OCI-LY3 (cell line): ENCODE measurements around the gene STKLD1.

Experiments used
- CTCF ChIP-seq: fragments of 200-600, 300-600 bp; sonication (generic); IDR thresholded peaks from 2 replicates; pipeline ENCODE4 v1.5.1; 2014; ENCODE audit warnings: antibody characterized with exemption, low read length, low read depth
- EZH2phosphoT487 ChIP-seq: fragments of 200-600 bp; shearing (Covaris generic); IDR thresholded peaks from 2 replicates; pipeline ENCODE4 v1.6.1; 2018; ENCODE audit warnings: antibody characterized with exemption, mixed run types, low read depth

GRCh38 chr9:133445293-133445969, 69.3 kb downstream of the STKLD1 start:
- TF ChIP-seq CTCF = no peak
- TF ChIP-seq EZH2phosphoT487 = no peak
